ENCODE data around the gene NPHP4. TPM values are rescaled to one million over a fixed set of nuclear protein-coding genes. Genes with fewer than 3 reads are reported as not detected.
A peak's percentile ranks its signal among the peaks of the same experiment; 100 is the strongest.

Gene NPHP4
- total RNA-seq, 6 experiments from 2014 or later: 5.0 to 6.8 (median 6.0) TPM

GRCh38 chr1:5993556-5994491 lies 1.6 kb upstream of the NPHP4 start:
- H3K27ac Mint-ChIP-seq: peak overlapping the region; percentile 71
- H3K9me3 Mint-ChIP-seq: no peaks in the 10 kb centered on the region
- no peaks in the 10 kb centered on the region for H3K36me3 Mint-ChIP-seq (ENCODE audit: low read depth)
- TF ChIP-seq CTCF (IDR thresholded peaks at IDR 0.05): no peak
- peak overlapping the region; percentile 91 for H3K4me3 Mint-ChIP-seq
- peaks cover 22% of the 10 kb centered on the region for H3K4me1 Mint-ChIP-seq (ENCODE audit: low read depth)
- DNase-seq: no peak
- H3K27me3 Mint-ChIP-seq (ENCODE audit: insufficient read depth): peaks cover 3% of the 10 kb centered on the region

GRCh38 chr1:5992814-5993555 lies 760 bp upstream of the NPHP4 start:
- Mint-ChIP-seq H3K4me1 (ENCODE audit: low read depth) (peaks cover 22% of the 10 kb centered on the region), H3K4me3 (peak overlapping the region; percentile 91), H3K36me3 (ENCODE audit: low read depth) (no peaks in the 10 kb centered on the region), H3K9me3 (no peaks in the 10 kb centered on the region), H3K27me3 (ENCODE audit: insufficient read depth) (peaks cover 2% of the 10 kb centered on the region; the same call in 1 of the 2 replicates), H3K27ac (peak overlapping the region; percentile 71)
- no peak for TF ChIP-seq CTCF (IDR thresholded peaks at IDR 0.05)
- DNase-seq: no peak

- Mint-ChIP-seq H3K4me1 (ENCODE audit: low read depth) (peaks cover 22% of the 10 kb centered on the region), H3K36me3 (ENCODE audit: low read depth) (no peaks in the 10 kb centered on the region), H3K27me3 (ENCODE audit: insufficient read depth) (no peaks in the 10 kb centered on the region), H3K4me3 (peak overlapping the region; percentile 91), H3K27ac (peak overlapping the region; percentile 80), H3K9me3 (no peaks in the 10 kb centered on the region)
- peak; percentile 36 for DNase-seq
- TF ChIP-seq CTCF (IDR thresholded peaks at IDR 0.05): no peak
Measured at GRCh38 chr1:5991381-5992025, 722 bp downstream of the NPHP4 start.

GRCh38 chr1:5990913-5991312 lies 1.3 kb downstream of the NPHP4 start:
- Mint-ChIP-seq H3K27ac (peak overlapping the region; percentile 80), H3K4me1 (ENCODE audit: low read depth) (peaks cover 22% of the 10 kb centered on the region), H3K27me3 (ENCODE audit: insufficient read depth) (no peaks in the 10 kb centered on the region), H3K9me3 (no peaks in the 10 kb centered on the region), H3K36me3 (ENCODE audit: low read depth) (no peaks in the 10 kb centered on the region), H3K4me3 (peak overlapping the region; percentile 91)
- TF ChIP-seq CTCF (IDR thresholded peaks at IDR 0.05): no peak
- DNase-seq: no peak

- Mint-ChIP-seq H3K9me3 (no peaks in the 10 kb centered on the region), H3K36me3 (ENCODE audit: low read depth) (no peaks in the 10 kb centered on the region), H3K27me3 (ENCODE audit: insufficient read depth) (no peaks in the 10 kb centered on the region), H3K4me3 (no peak overlapping the region), H3K27ac (no peak overlapping the region), H3K4me1 (ENCODE audit: low read depth) (peaks cover 22% of the 10 kb centered on the region)
- DNase-seq: no peak
- no peak for TF ChIP-seq CTCF (IDR thresholded peaks at IDR 0.05)
Measured at GRCh38 chr1:5989731-5990271, 2.4 kb downstream of the NPHP4 start.
